Thyroid gland (tissue), 4 donors: ENCODE results near the gene LRP2BP.

Experiments used
- CTCF ChIP-seq, 6 experiments: fragments of 200-600 bp in 3 of 6; fragments of 450-650 bp in 3 of 6; sonication (generic) in 3 of 6; IDR thresholded peaks; one replicate each; pipeline ENCODE4 v1.5.1; 2016 to 2019; ENCODE audit warnings: antibody characterized with exemption in 6 of 6, mild to moderate bottlenecking in 2 of 6, inconsistent platforms in 1 of 6, moderate library complexity in 1 of 6
- POLR2A ChIP-seq, 2 donors: fragments of 450-650 bp; IDR thresholded peaks; one replicate each; pipeline ENCODE4 v1.6.1; 2017; ENCODE audit warnings: antibody characterized with exemption in 2 of 2, mild to moderate bottlenecking in 2 of 2, moderate library complexity in 1 of 2

- TF ChIP-seq CTCF (IDR thresholded peaks at IDR 0.05) (no peak), POLR2A (IDR thresholded peaks at IDR 0.05) (no peak)
Observed at GRCh38 chr4:185387957-185388356, 7.8 kb downstream of the LRP2BP start.
